GM12872 (cell line): ENCODE measurements around the gene INTS12.

Source experiments
- CTCF ChIP-seq: IDR thresholded peaks from 3 replicates; pipeline ENCODE4 v1.5.1; 2011; ENCODE audit warnings: low read depth, mild to moderate bottlenecking, low read length, moderate library complexity; ENCODE audit not compliant: insufficient read depth

Gene INTS12

DNA sequence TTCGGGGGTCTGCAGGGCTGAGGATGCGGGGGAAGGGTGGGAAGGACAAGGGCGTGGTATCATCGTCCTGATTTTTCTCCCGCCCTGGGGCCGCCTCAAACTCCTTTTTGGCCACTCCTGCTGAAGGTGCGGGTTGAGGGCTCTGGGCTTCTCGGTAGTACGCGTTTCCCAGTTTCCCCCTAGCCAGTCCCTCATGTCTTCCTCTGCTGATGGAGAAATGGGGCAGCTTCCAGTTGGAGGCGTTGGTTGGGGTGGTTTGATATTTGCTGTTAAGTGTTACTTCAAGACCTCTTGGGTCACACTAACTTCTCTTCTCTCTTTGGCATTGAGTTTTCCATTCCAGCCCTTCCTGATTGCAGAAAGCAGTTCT is 577 bp upstream of the INTS12 start:
- TF ChIP-seq CTCF: no peak

GRCh38 chr4:105707782-105708180 is 708 bp downstream of the INTS12 start:
- no peak for TF ChIP-seq CTCF

DNA sequence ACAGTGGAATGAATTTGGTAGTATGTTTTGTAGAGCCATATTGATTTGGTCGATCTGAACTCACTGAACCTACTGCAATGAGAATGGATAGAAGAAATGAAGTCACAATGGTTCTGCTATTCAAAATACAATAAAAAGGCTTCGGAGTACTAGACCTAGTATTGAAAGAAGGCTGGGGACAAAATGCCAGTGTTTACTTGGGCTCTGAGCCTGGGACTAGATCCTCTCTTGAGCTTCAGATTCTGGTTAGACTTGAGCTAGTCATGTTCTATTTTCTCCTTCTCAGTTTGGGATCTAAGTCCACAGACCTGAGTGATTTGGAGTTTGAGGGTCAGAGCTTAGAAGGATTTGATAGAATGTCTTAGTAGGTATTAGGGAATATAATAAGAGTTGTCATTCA is 9.9 kb downstream of the INTS12 start:
- no peak for TF ChIP-seq CTCF

DNA sequence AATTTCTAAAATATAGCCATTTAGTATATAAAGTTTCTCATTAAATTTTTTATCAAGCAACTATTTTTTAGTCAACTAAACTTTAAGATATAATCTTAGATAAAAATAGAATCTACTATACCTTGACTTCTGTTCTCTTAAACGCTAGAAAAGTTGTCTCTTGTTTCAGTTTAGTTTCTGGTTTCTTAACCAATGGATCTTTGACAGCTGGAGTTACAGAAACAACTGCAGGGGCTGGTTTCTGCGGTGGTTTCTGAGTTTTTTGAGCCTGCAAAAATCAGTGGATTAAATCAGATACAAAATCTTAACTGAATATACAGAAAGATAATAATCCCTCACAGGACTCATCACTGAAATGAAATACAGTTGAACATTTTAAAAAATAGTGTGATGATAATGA is 21.9 kb downstream of the INTS12 start:
- TF ChIP-seq CTCF: no peak

- no peak for TF ChIP-seq CTCF
Measured at GRCh38 chr4:105683038-105683437, 25.5 kb downstream of the INTS12 start.

DNA sequence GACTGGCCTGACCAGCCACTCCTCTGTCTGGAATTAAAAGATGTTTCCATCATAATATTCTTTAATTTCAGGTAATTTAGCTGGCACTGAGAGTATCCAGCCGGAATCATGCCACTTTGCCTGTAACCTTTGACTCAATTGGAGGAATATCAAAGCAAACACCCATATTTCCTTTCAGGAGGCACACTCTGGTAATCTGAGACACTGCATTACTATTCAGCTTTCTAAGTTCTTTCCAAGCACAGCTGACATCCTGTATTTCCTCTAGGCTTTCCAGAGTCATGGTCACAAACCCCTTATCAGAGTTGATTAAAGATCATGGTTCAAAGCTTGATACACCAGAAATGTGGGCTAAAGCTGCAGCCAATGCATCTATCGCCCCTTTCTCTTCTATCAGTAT is 29.3 kb downstream of the INTS12 start:
- no peak for TF ChIP-seq CTCF

GRCh38 chr4:105677709-105678108 is 30.8 kb downstream of the INTS12 start:
- TF ChIP-seq CTCF: no peak

- no peak for TF ChIP-seq CTCF
Measured at GRCh38 chr4:105674011-105674410, 34.5 kb downstream of the INTS12 start.
